ENCODE measurements around the gene SNAP23.

Gene SNAP23

GRCh38 chr15:42494998-42495360 is 455 bp upstream of the SNAP23 start:
- DNase-seq (no peak), ATAC-seq (ENCODE audit: insufficient read depth, low read depth) (no peak; the same call in 2 of the 3 replicates)
- Histone ChIP-seq H3K4me1 (ENCODE audit: insufficient read depth, low read length) (peaks cover 39% of the 10 kb centered on the region), H4K20me1 (ENCODE audit: insufficient read depth, low read length) (no peaks in the 10 kb centered on the region), H3K4me2 (ENCODE audit: insufficient read depth, low read length) (peak overlapping the region; percentile 85), H3K27ac (ENCODE audit: low read length) (peak overlapping the region; percentile 28), H3K9me3 (ENCODE audit: insufficient read depth, low read length, severe bottlenecking) (no peaks in the 10 kb centered on the region), H3K27me3 (ENCODE audit: insufficient read depth, low read length, poor library complexity) (no peaks in the 10 kb centered on the region), H2AFZ (ENCODE audit: low read depth, low read length) (peak overlapping the region; percentile 78), H3K9ac (ENCODE audit: low read depth, low read length) (peak overlapping the region; percentile 63), H3K36me3 (ENCODE audit: insufficient read depth, low read length) (no peaks in the 10 kb centered on the region), H3K4me3 (ENCODE audit: low read depth in 1 of 2, low read length in 2 of 2) (peak overlapping the region; percentile 48 to 72; a peak in 3 of 4 replicates), H3K79me2 (ENCODE audit: insufficient read depth, low read length) (peaks cover 46% of the 10 kb centered on the region)
- TF ChIP-seq CTCF (IDR thresholded peaks at IDR 0.05; ENCODE audit: borderline replicate concordance, extremely low read depth, low read length, poor library complexity, severe bottlenecking): no peak
- no peak for TF ChIP-seq EZH2 (IDR thresholded peaks at IDR 0.05; ENCODE audit: borderline replicate concordance, low read depth, low read length, severe bottlenecking)

GRCh38 chr15:42498212-42499068 is 3.0 kb downstream of the SNAP23 start:
- ATAC-seq (ENCODE audit: insufficient read depth, low read depth) (no peak), DNase-seq (no peak)
- no peaks in the 10 kb centered on the region for H3K27me3 ChIP-seq (ENCODE audit: insufficient read depth, low read length, poor library complexity)
- H3K4me2 ChIP-seq (ENCODE audit: insufficient read depth, low read length): no peak overlapping the region
- no peak overlapping the region for H3K27ac ChIP-seq (ENCODE audit: low read length)
- no peak overlapping the region for H3K4me3 ChIP-seq (ENCODE audit: low read depth in 1 of 2, low read length in 2 of 2)
- H4K20me1 ChIP-seq (ENCODE audit: insufficient read depth, low read length): no peaks in the 10 kb centered on the region
- H3K4me1 ChIP-seq (ENCODE audit: insufficient read depth, low read length): peaks cover 28% of the 10 kb centered on the region
- H2AFZ ChIP-seq (ENCODE audit: low read depth, low read length): no peak overlapping the region
- no peaks in the 10 kb centered on the region for H3K9me3 ChIP-seq (ENCODE audit: insufficient read depth, low read length, severe bottlenecking)
- no peak overlapping the region for H3K9ac ChIP-seq (ENCODE audit: low read depth, low read length)
- peaks cover 58% of the 10 kb centered on the region for H3K79me2 ChIP-seq (ENCODE audit: insufficient read depth, low read length)
- H3K36me3 ChIP-seq (ENCODE audit: insufficient read depth, low read length): no peaks in the 10 kb centered on the region
- no peak for TF ChIP-seq EZH2 (IDR thresholded peaks at IDR 0.05; ENCODE audit: borderline replicate concordance, low read depth, low read length, severe bottlenecking)
- no peak for TF ChIP-seq CTCF (IDR thresholded peaks at IDR 0.05; ENCODE audit: borderline replicate concordance, extremely low read depth, low read length, poor library complexity, severe bottlenecking)

GRCh38 chr15:42499858-42500609 is 4.6 kb downstream of the SNAP23 start:
- Histone ChIP-seq H3K79me2 (ENCODE audit: insufficient read depth, low read length) (peaks cover 62% of the 10 kb centered on the region), H3K4me3 (ENCODE audit: low read depth in 1 of 2, low read length in 2 of 2) (no peak overlapping the region), H3K36me3 (ENCODE audit: insufficient read depth, low read length) (no peaks in the 10 kb centered on the region), H3K4me2 (ENCODE audit: insufficient read depth, low read length) (no peak overlapping the region), H4K20me1 (ENCODE audit: insufficient read depth, low read length) (no peaks in the 10 kb centered on the region), H2AFZ (ENCODE audit: low read depth, low read length) (no peak overlapping the region), H3K4me1 (ENCODE audit: insufficient read depth, low read length) (peaks cover 23% of the 10 kb centered on the region), H3K9ac (ENCODE audit: low read depth, low read length) (no peak overlapping the region), H3K27ac (ENCODE audit: low read length) (no peak overlapping the region), H3K9me3 (ENCODE audit: insufficient read depth, low read length, severe bottlenecking) (no peaks in the 10 kb centered on the region), H3K27me3 (ENCODE audit: insufficient read depth, low read length, poor library complexity) (no peaks in the 10 kb centered on the region)
- TF ChIP-seq EZH2 (IDR thresholded peaks at IDR 0.05; ENCODE audit: borderline replicate concordance, low read depth, low read length, severe bottlenecking) (no peak), CTCF (IDR thresholded peaks at IDR 0.05; ENCODE audit: borderline replicate concordance, extremely low read depth, low read length, poor library complexity, severe bottlenecking) (no peak)
- ATAC-seq (ENCODE audit: insufficient read depth, low read depth): no peak
- DNase-seq: no peak

Measured in DND-41 (cell line).